CD4-positive, alpha-beta T cell treated with Interleukin-10 for 1 hour (primary cell): ENCODE measurements around the gene CROCC.

ENCODE experiments used
- DNase-seq: peaks from one replicate; pipeline ENCODE4 v3.0.0-alpha.2; 2020

Gene CROCC

GRCh38 chr1:17014671-17015567 is 93.2 kb downstream of the CROCC start:
- DNase-seq: no peak

- no peak for DNase-seq
Observed at GRCh38 chr1:17016317-17016661, 94.6 kb downstream of the CROCC start.

- no peak for DNase-seq
Observed at GRCh38 chr1:17017435-17017834, 95.7 kb downstream of the CROCC start.

GRCh38 chr1:17018849-17019248 is 97.1 kb downstream of the CROCC start:
- DNase-seq: no peak

- DNase-seq: no peak
Observed at GRCh38 chr1:17020502-17020901, 98.8 kb downstream of the CROCC start.

- no peak for DNase-seq
Observed at GRCh38 chr1:17021896-17022295, 100.2 kb downstream of the CROCC start.
